ENCODE data around the gene SLC10A1. TPM values are rescaled to one million over a fixed set of nuclear protein-coding genes. Genes with fewer than 3 reads are reported as not detected.
A peak's percentile ranks its signal among the peaks of the same experiment; 100 is the strongest.

SLC10A1 gene
- total and polyA plus RNA-seq, 2 of the 4 experiments (the other 2 are of a cell fraction): 0.03 TPM; not detected in 1

DNA sequence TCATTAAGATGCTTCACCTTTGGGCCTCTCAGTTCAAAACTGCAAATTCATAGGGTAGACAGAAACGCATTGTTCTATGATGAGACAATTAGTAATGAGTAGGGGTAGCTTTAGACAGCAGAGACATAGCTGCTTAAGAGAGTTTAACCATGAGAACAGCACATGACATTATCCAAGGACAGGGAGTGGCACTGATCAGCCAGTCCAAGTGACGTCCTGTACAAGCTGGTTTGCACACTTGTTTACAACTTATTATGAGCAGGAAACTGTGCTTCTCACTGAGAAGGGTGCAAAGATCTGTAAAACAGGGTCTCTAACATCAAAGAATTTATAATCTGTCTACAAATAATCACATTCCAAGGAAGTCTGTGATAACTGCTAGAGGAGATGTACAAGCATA, 41.3 kb downstream of the SLC10A1 start:
- Histone ChIP-seq H2BK5ac (ENCODE audit: low read depth, low read length, poor library complexity, severe bottlenecking) (no peak overlapping the region), H4K20me1 (ENCODE audit: insufficient read depth, low read length) (no peaks in the 10 kb centered on the region), H2BK15ac (ENCODE audit: low read depth, low read length) (no peak overlapping the region), H2AK5ac (ENCODE audit: low read depth, low read length) (no peak overlapping the region), H3K9me1 (ENCODE audit: insufficient read depth, low read length) (no peaks in the 10 kb centered on the region), H3K23ac (ENCODE audit: low read depth, low read length) (no peak overlapping the region), H4K8ac (ENCODE audit: low read depth in 2 of 2, low read length in 2 of 2) (no peak overlapping the region), H2AK9ac (replicated peaks; ENCODE audit: low read depth, low read length, poor library complexity) (no peak overlapping the region), H3K79me1 (ENCODE audit: low read depth in 1 of 2, low read length in 2 of 2) (no peaks in the 10 kb centered on the region), H3K4me3 (ENCODE audit: insufficient read depth, low read depth, low read length) (no peak overlapping the region), H3K56ac (ENCODE audit: extremely low read depth, insufficient read depth, low read length) (no peak overlapping the region), H2AFZ (replicated peaks; ENCODE audit: low read length, poor library complexity) (no peak overlapping the region), H3K9me3 (ENCODE audit: control insufficient read depth, insufficient read depth, low read length) (no peaks in the 10 kb centered on the region), H3K4me1 (ENCODE audit: control insufficient read depth, insufficient read depth, low read length) (peaks cover 1% of the 10 kb centered on the region; the same call in 1 of the 2 replicates), H3K4ac (ENCODE audit: low read depth, low read length) (no peak overlapping the region), H2BK120ac (ENCODE audit: low read depth, low read length) (no peak overlapping the region), H3K27ac (ENCODE audit: insufficient read depth, low read length) (no peak overlapping the region), H4K91ac (ENCODE audit: insufficient read depth, low read depth, low read length) (no peak overlapping the region), H4K5ac (ENCODE audit: low read depth, low read length) (no peak overlapping the region), H3K4me2 (ENCODE audit: low read depth, low read length) (no peak overlapping the region), H2BK20ac (ENCODE audit: low read depth, low read length) (no peak overlapping the region), H3K9ac (ENCODE audit: low read depth, low read length) (no peak overlapping the region), H3K14ac (replicated peaks; ENCODE audit: low read depth, low read length) (no peak overlapping the region), H3K18ac (ENCODE audit: low read depth, low read length) (no peak overlapping the region), H3K27me3 (ENCODE audit: control insufficient read depth, insufficient read depth, low read length) (no peaks in the 10 kb centered on the region; the same call in 1 of the 2 replicates), H3K36me3 (ENCODE audit: control insufficient read depth, insufficient read depth, low read length) (no peaks in the 10 kb centered on the region)
- BruUV-seq (replicated peaks): no TSS peak
- ChIA-PET POLR2A (ENCODE audit: unreplicated experiment) (no interaction called here), CTCF (no interaction called here)
- TF ChIP-seq MXI1 (IDR thresholded peaks at IDR 0.05; ENCODE audit: borderline replicate concordance, low read depth, low read length): no peak
- no peak for TF ChIP-seq NFE2L2 (IDR thresholded peaks at IDR 0.05; ENCODE audit: low read depth, low read length)
- no peak for TF ChIP-seq RAD21 (IDR thresholded peaks at IDR 0.05; ENCODE audit: low read length)
- TF ChIP-seq CEBPB (IDR thresholded peaks at IDR 0.05; ENCODE audit: low read depth, low read length): no peak
- no peak for TF ChIP-seq ELK1 (IDR thresholded peaks at IDR 0.05; ENCODE audit: borderline replicate concordance, low read depth, low read length)
- no peak for TF ChIP-seq SMC3 (IDR thresholded peaks at IDR 0.05; ENCODE audit: low read depth, low read length)
- TF ChIP-seq MAZ (IDR thresholded peaks at IDR 0.05; ENCODE audit: borderline replicate concordance, low read depth, low read length): no peak
- no peak for TF ChIP-seq RCOR1 (IDR thresholded peaks at IDR 0.05; ENCODE audit: insufficient replicate concordance, low read length)
- no peak for TF ChIP-seq MAFK (IDR thresholded peaks at IDR 0.05; ENCODE audit: low read depth, low read length)
- TF ChIP-seq, protein P1, sequence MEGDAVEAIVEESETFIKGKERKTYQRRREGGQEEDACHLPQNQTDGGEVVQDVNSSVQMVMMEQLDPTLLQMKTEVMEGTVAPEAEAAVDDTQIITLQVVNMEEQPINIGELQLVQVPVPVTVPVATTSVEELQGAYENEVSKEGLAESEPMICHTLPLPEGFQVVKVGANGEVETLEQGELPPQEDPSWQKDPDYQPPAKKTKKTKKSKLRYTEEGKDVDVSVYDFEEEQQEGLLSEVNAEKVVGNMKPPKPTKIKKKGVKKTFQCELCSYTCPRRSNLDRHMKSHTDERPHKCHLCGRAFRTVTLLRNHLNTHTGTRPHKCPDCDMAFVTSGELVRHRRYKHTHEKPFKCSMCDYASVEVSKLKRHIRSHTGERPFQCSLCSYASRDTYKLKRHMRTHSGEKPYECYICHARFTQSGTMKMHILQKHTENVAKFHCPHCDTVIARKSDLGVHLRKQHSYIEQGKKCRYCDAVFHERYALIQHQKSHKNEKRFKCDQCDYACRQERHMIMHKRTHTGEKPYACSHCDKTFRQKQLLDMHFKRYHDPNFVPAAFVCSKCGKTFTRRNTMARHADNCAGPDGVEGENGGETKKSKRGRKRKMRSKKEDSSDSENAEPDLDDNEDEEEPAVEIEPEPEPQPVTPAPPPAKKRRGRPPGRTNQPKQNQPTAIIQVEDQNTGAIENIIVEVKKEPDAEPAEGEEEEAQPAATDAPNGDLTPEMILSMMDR (conservative IDR thresholded peaks at IDR 0.05; ENCODE audit: low read depth, low read length): no peak
- TF ChIP-seq BHLHE40 (IDR thresholded peaks at IDR 0.05; ENCODE audit: low read depth, low read length): no peak
- no peak for TF ChIP-seq POLR2A (IDR thresholded peaks at IDR 0.05; ENCODE audit: low read depth, low read length)
- no peak for TF ChIP-seq USF2 (IDR thresholded peaks at IDR 0.05; ENCODE audit: low read depth, low read length)
- no peak for TF ChIP-seq RFX5 (IDR thresholded peaks at IDR 0.05; ENCODE audit: low read depth, low read length)
- WGBS, 2 experiments (ENCODE audit: extremely low coverage in 2 of 2, insufficient read length in 1 of 2): 0% methylated on average over 1 of the region's 2 CpGs; no CpG with 5 or more reads in 1 of the 2 experiments
- dilution Hi-C loops (cut with HindIII; ENCODE audit: low sequenced_read_pairs, unreplicated experiment): no loop called here
- in situ Hi-C loops (cut with MboI; ENCODE audit: low sequenced_read_pairs): no loop called here
- DNase-seq: no peak
- intact Hi-C loops (cut with micrococcal nuclease): no loop called here
- ATAC-seq (ENCODE audit: low read depth): peak; percentile 44; the same call in 1 of the 2 replicates
